Esophagus muscularis mucosa (tissue), 4 donors: ENCODE results near the gene SRMS. TPM values are rescaled to one million over a fixed set of nuclear protein-coding genes. Genes with fewer than 3 reads are reported as not detected.

Experiments used
- DNase-seq: peaks from one replicate; pipeline ENCODE4 v3.0.0-alpha.2; 2017; ENCODE audit errors: extremely low spot score
- H3K27ac ChIP-seq, 4 donors: fragments of 200-600 bp; sonication (generic); replicated peaks in 1 of 4; 1 replicate in 3 of 4; 2 replicates in 1 of 4; pipeline ENCODE4 v1.5.1; 2016 to 2019; ENCODE audit warnings: mild to moderate bottlenecking in 1 of 4
- H3K27me3 ChIP-seq, 4 donors: fragments of 200-600 bp; sonication (generic); one replicate each; pipeline versions ENCODE4 v1.5.1 to v1.6.0; 2016 to 2019
- H3K36me3 ChIP-seq, 4 donors: fragments of 200-600 bp; sonication (generic); one replicate each; pipeline ENCODE4 v1.5.1; 2016 to 2019
- H3K4me1 ChIP-seq, 4 donors: fragments of 200-600 bp; sonication (generic); one replicate each; pipeline ENCODE4 v1.5.1; 2016 to 2019
- H3K4me3 ChIP-seq, 4 donors: fragments of 200-600 bp; sonication (generic); 1 replicate in 2 of 4; 2 replicates in 2 of 4; pipeline ENCODE4 v1.5.1; 2016 to 2019; ENCODE audit warnings: mild to moderate bottlenecking in 4 of 4, moderate library complexity in 1 of 4
- H3K9me3 ChIP-seq, 4 donors: fragments of 200-600 bp; sonication (generic); 1 replicate in 3 of 4; 2 replicates in 1 of 4; pipeline ENCODE4 v1.5.1; 2016 to 2019
- EP300 ChIP-seq: sonication (generic); formaldehyde crosslinking; IDR thresholded peaks from one replicate; pipeline ENCODE4 v1.6.1; 2017; ENCODE audit warnings: antibody characterized with exemption
- POLR2A ChIP-seq: fragments of 450-650 bp; IDR thresholded peaks from one replicate; pipeline ENCODE4 v1.6.1; 2017; ENCODE audit warnings: antibody characterized with exemption, moderate library complexity, mild to moderate bottlenecking, low read depth
- POLR2AphosphoS5 ChIP-seq, 2 donors: sonication (generic); formaldehyde crosslinking; IDR thresholded peaks; one replicate each; pipeline ENCODE4 v1.6.1; 2017; ENCODE audit warnings: antibody characterized with exemption in 2 of 2
- WGBS: methylation state at CpG from one replicate; pipeline ENCODE4 v1.1.5; 2018; 5-methylcytosine and 5-hydroxymethylcytosine counted together
- intact Hi-C: fragments of 100-400 bp; cut with DNase I; formaldehyde crosslinking; loops from one replicate; pipeline ENCODE4 v1.15.1; 2023
- total RNA-seq, 4 donors: library from RNA; depleted of rRNA; stranded (reverse); fragments of >200 nt; gene quantifications; one replicate each; pipeline versions ENCODE4 v1.1.0 to v1.2.1, GENCODE V29; 2016
- TF ChIP-seq, protein P1 (sequence below), 3 experiments: fragments of 200-600 bp in 2 of 3; fragments of 450-650 bp in 1 of 3; sonication (generic) in 2 of 3; IDR thresholded peaks; one replicate each; pipeline ENCODE4 v1.5.1; 2017 to 2019; ENCODE audit warnings: antibody characterized with exemption in 3 of 3, mild to moderate bottlenecking in 2 of 3, moderate library complexity in 1 of 3

The SRMS gene
- total RNA-seq, 4 donors from 2014 or later: not detected

DNA sequence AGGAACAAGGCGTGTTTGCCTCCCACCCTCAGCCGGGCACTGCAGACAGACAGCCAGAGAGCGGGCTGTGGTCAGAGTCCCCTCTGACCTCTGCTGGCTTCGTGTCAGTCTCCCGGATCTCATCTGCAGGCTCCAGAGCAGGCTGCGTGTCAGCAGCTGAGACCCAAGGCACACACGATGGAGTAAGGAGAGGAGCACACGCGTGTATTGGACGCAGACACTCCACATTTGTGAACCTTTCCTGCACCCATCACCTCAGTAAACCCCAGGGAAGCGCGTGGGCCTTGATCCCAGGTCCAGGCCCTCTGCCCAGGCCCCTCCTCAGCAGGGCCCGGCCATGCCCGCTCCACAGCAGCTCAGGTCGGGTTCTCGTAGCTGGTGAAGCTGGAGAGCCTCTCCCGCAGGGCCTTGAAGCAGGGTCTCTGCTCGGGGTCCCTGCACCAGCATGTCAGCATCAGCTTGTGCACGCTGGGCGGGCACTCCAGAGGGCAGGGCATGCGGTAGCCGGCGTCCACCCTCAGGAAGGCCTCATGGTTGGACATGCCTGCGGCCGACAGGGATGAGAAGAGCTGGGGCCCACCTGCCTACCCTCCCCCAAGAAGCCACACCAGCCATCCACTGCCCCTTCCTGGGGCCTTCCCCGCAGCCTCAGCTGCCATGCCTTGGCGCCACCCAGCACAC lies 18.2 kb downstream of the SRMS start:
- 81% methylated on average over 23 of the region's 27 CpGs for WGBS
- Histone ChIP-seq H3K4me3 (no peak overlapping the region), H3K27me3 (peaks cover 0 to 39% (median 4%) of the 10 kb centered on the region in 4 donors), H3K4me1 (no peaks in the 10 kb centered on the region), H3K9me3 (no peaks in the 10 kb centered on the region), H3K36me3 (no peaks in the 10 kb centered on the region), H3K27ac (no peak overlapping the region)
- intact Hi-C loops: no loop called here
- TF ChIP-seq POLR2A (no peak), POLR2AphosphoS5 (IDR thresholded peaks at IDR 0.05) (no peak)
- DNase-seq: no peak

DNA sequence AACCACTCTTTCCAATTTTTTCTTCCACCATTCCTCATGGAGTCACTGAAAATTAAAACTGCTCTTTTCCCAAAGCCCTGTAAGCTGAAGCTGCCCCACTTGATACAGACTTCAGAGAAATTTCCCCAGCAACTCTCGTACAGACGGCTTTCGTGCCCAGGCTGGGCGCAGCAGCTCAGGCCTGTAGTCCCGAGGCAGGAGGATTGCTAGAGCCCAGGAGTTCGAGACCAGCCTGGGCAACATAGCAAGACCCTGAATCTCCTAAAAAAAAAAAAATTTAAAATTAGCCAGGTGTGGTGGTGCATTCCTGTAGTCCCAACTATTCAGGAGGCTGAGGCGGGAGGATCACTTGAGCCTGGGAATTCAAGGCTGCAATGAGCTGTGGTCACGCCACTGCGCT lies 20.4 kb downstream of the SRMS start:
- TF ChIP-seq POLR2A: no peak
- no peak for TF ChIP-seq POLR2AphosphoS5 (IDR thresholded peaks at IDR 0.05)
- TF ChIP-seq EP300: no peak
- TF ChIP-seq, protein P1, sequence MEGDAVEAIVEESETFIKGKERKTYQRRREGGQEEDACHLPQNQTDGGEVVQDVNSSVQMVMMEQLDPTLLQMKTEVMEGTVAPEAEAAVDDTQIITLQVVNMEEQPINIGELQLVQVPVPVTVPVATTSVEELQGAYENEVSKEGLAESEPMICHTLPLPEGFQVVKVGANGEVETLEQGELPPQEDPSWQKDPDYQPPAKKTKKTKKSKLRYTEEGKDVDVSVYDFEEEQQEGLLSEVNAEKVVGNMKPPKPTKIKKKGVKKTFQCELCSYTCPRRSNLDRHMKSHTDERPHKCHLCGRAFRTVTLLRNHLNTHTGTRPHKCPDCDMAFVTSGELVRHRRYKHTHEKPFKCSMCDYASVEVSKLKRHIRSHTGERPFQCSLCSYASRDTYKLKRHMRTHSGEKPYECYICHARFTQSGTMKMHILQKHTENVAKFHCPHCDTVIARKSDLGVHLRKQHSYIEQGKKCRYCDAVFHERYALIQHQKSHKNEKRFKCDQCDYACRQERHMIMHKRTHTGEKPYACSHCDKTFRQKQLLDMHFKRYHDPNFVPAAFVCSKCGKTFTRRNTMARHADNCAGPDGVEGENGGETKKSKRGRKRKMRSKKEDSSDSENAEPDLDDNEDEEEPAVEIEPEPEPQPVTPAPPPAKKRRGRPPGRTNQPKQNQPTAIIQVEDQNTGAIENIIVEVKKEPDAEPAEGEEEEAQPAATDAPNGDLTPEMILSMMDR (IDR thresholded peaks at IDR 0.05): no peak
- Histone ChIP-seq H3K36me3 (peaks cover 0 to 17% (median 8%) of the 10 kb centered on the region in 4 donors), H3K27me3 (peaks cover 0 to 18% (median 0%) of the 10 kb centered on the region in 4 donors), H3K27ac (no peak overlapping the region), H3K4me1 (peaks cover 8 to 14% (median 9%) of the 10 kb centered on the region in 4 donors), H3K4me3 (no peak overlapping the region), H3K9me3 (no peaks in the 10 kb centered on the region)
- intact Hi-C loops: no loop called here
- 86% methylated on average over 9 of the region's 9 CpGs for WGBS
- no peak for DNase-seq

DNA sequence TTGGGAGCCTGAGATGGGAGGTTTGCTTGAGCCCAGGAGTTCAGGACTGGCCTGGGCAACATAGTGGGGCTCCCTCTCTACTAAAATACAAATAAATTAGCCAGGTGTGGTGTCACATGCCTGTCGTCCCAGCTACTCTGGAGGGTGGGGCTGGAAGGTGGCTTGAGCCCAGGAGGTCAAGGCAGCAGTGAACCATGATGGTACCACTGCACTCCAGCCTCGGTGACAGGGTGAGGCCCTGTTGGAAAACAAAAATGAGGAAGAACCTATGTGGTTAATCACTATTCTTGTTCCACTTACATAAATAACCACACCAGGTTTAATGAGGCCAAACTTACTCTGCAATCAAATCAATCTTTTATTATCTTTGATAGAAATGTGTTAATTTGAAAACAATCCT lies 21.6 kb downstream of the SRMS start:
- Histone ChIP-seq H3K27me3 (peaks cover 0 to 11% (median 0%) of the 10 kb centered on the region in 4 donors), H3K4me1 (peaks cover 20 to 25% (median 20%) of the 10 kb centered on the region in 4 donors), H3K36me3 (peaks cover 0 to 21% (median 9%) of the 10 kb centered on the region in 4 donors), H3K27ac (no peak overlapping the region), H3K4me3 (no peak overlapping the region), H3K9me3 (no peaks in the 10 kb centered on the region)
- intact Hi-C loops: no loop called here
- 17% methylated on average over 2 of the region's 2 CpGs for WGBS
- no peak for DNase-seq
- no peak for TF ChIP-seq EP300

GRCh38 chr20:63525185-63525584 lies 22.4 kb downstream of the SRMS start:
- no peak for DNase-seq
- Histone ChIP-seq H3K36me3 (peaks cover 0 to 21% (median 9%) of the 10 kb centered on the region in 4 donors), H3K4me3 (no peak overlapping the region), H3K9me3 (no peaks in the 10 kb centered on the region), H3K27me3 (peaks cover 0 to 4% (median 0%) of the 10 kb centered on the region in 4 donors), H3K27ac (no peak overlapping the region), H3K4me1 (peaks cover 20 to 26% (median 21%) of the 10 kb centered on the region in 4 donors)
- intact Hi-C loops: no loop called here
- WGBS: 64% methylated on average over 3 of the region's 3 CpGs
- no peak for TF ChIP-seq EP300
- no peak for TF ChIP-seq POLR2AphosphoS5 (IDR thresholded peaks at IDR 0.05)
- no peak for TF ChIP-seq POLR2A
- TF ChIP-seq, protein P1 (IDR thresholded peaks at IDR 0.05): no peak

DNA sequence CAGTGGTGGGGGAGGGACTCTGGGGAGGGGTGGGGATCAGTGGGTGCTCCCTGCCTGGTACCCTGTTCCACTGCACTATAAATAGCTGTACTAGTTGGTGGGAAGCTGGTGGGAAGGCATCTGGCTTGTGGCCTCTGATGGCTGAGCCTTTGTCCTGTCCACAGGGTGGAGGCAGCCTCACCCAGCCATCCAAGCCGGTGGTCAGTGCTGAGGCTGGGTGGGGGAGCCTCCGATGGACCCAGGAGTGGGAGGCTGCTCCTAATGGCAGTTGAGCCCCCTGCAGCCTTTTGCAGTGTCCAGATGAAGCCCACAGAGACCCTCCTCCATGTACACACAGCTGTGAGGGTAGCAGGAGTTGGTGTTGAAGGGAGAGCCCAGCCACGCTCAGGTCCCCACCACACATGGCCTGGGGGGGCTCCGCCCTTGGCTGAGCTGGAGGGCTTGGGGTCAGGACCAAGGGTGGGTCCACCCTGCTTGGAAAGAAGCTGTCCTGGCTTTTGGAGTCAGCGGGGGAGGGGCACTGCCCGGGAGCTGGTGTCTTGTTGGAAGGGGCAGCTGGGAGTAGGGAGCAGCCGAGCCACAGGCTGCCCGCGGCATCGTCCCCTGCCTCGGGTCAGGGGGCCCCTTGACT lies 24.5 kb downstream of the SRMS start:
- no peak overlapping the region for H3K27ac ChIP-seq
- 82% methylated on average over 9 of the region's 11 CpGs for WGBS
- no peaks in the 10 kb centered on the region for H3K27me3 ChIP-seq
- H3K4me1 ChIP-seq: peaks cover 28 to 40% (median 35%) of the 10 kb centered on the region in 4 donors
- DNase-seq: no peak
- TF ChIP-seq POLR2A (no peak), POLR2AphosphoS5 (IDR thresholded peaks at IDR 0.05) (no peak), EP300 (no peak)
- TF ChIP-seq, protein P1 (IDR thresholded peaks at IDR 0.05): no peak
- no peaks in the 10 kb centered on the region for H3K9me3 ChIP-seq
- no peak overlapping the region for H3K4me3 ChIP-seq
- peaks cover 0 to 21% (median 9%) of the 10 kb centered on the region in 4 donors for H3K36me3 ChIP-seq
- intact Hi-C loops: no loop called here
